Heart left ventricle (tissue), 16 donors: ENCODE results near the gene FAM50B. TPM values are rescaled to one million over a fixed set of nuclear protein-coding genes. Genes with fewer than 3 reads are reported as not detected.

ENCODE experiments used
- ATAC-seq, 4 donors: fragments of 200-7000 bp; cut with Tn5 transposase; one replicate each; pipeline ENCODE4 v1.9.1; 2020 to 2022; ENCODE audit warnings: moderate library complexity in 4 of 4, mild to moderate bottlenecking in 3 of 4, moderate number of reproducible peaks in 1 of 4
- DNase-seq, 5 donors: peaks; one replicate each; pipeline ENCODE4 v3.0.0-alpha.2; 2020
- H3K27ac ChIP-seq, 12 donors: fragments of 200-600 bp; sonication (generic) in 4 of 12; one replicate each; pipeline versions ENCODE4 v1.5.0 to v1.8.0; 2016 to 2022; ENCODE audit warnings: mild to moderate bottlenecking in 2 of 12
- H3K27me3 ChIP-seq, 9 donors: fragments of 200-600 bp; sonication (generic) in 2 of 9; one replicate each; pipeline versions ENCODE4 v1.5.1 to v1.8.0; 2016 to 2022; ENCODE audit warnings: mild to moderate bottlenecking in 3 of 9
- H3K36me3 ChIP-seq, 9 donors: fragments of 200-600 bp; sonication (generic) in 2 of 9; one replicate each; pipeline versions ENCODE4 v1.5.0 to v1.8.0; 2018 to 2022; ENCODE audit warnings: mild to moderate bottlenecking in 2 of 9
- H3K4me1 ChIP-seq, 12 donors: fragments of 200-600 bp; sonication (generic) in 4 of 12; one replicate each; pipeline versions ENCODE4 v1.5.0 to v1.8.0; 2016 to 2022; ENCODE audit warnings: mild to moderate bottlenecking in 3 of 12
- H3K4me3 ChIP-seq, 12 donors: fragments of 200-600 bp; sonication (generic) in 4 of 12; one replicate each; pipeline versions ENCODE4 v1.5.0 to v1.8.0; 2017 to 2022; ENCODE audit warnings: mild to moderate bottlenecking in 9 of 12, moderate library complexity in 4 of 12
- H3K9me3 ChIP-seq, 12 donors: fragments of 200-600 bp; sonication (generic) in 4 of 12; one replicate each; pipeline versions ENCODE4 v1.5.0 to v1.8.0; 2016 to 2022; ENCODE audit warnings: mild to moderate bottlenecking in 1 of 12
- CTCF ChIP-seq, 12 donors: fragments of 200-600 bp; sonication (generic) in 4 of 12; IDR thresholded peaks; one replicate each; pipeline versions ENCODE4 v1.5.0 to v1.8.0; 2018 to 2022; ENCODE audit warnings: antibody characterized with exemption in 12 of 12, mild to moderate bottlenecking in 5 of 12
- POLR2A ChIP-seq, 2 donors: fragments of 450-650 bp; IDR thresholded peaks; one replicate each; pipeline ENCODE4 v1.6.1; 2017; ENCODE audit warnings: antibody characterized with exemption in 2 of 2, mild to moderate bottlenecking in 2 of 2, moderate library complexity in 2 of 2
- WGBS, 4 donors: extraction: QIAGEN DNeasy Blood & Tissue Kit in 2 of 4; methylation state at CpG; one replicate each; pipeline versions ENCODE4 v1.1.5 to v1.1.7; 2013 to 2018; 5-methylcytosine and 5-hydroxymethylcytosine counted together
- intact Hi-C, 10 donors: fragments of 100-400 bp; cut with DNase I; formaldehyde crosslinking; loops; one replicate each; pipeline versions ENCODE4 v1.11.1 to v1.14.2; 2022
- polyA plus RNA-seq, 2 donors: library from polyadenylated mRNA; stranded (reverse); fragments of 200-250 nt; gene quantifications; one replicate each; pipeline ENCODE4 v1.2.3, GENCODE V29; 2013
- total RNA-seq, 9 donors: library from RNA; depleted of rRNA in 2 of 9; stranded (reverse); fragments of >200 nt in 2 of 9; fragmentation: NEBNext Ultra II Directional in 3 of 9; extraction: Animal tissue kit (Norgen Biotek cat#: 25700) in 3 of 9; gene quantifications; one replicate each; pipeline versions ENCODE4 v1.1.0 to v1.2.4, GENCODE V29; 2016 to 2023
- donor health status: ischemic (EF 13 %, LVEDD 7.1; RV severe dilation, severe dysfunction).
- donor health status: healthy with polysubstance abuse.
- donor health status: DM: no; HTN: yes; CAD: no.
- donor health status: DM: no; HTN: no; CAD: no.
- donor health status: ischemic (EF 25% LVEDD 6.9; RV normal size, moderate dysfunction).
- donor health status: ischemic (EF 25% LVEDD 5.7; RV mildly dilated, moderate dysfunction).
- donor health status: healthy.
- donor health status: DM: yes; HTN: yes; CAD: no.
- donor health status: ischemic (EF 35%, LVEDD 5.7; RV mildly dilated, moderate dysfunction).
- donor health status: nonischemic (EF 11% LVEDD 7.7; RV severe dilation, severe dysfunction).
- donor health status: DM: yes; HTN: yes; CAD: no.
- donor health status: PGD.
- donor health status: ischemic (EF 29% LVEDD 5.4; RV normal size, mild dysfunction).
- donor health status: nonischemic (EF 23%, LVEDD 6.1; RV moderate dilation, normal function).

FAM50B gene
- total and polyA plus RNA-seq, 11 donors, result 11.7 to 29.1 (median 21.5) TPM

- ATAC-seq (no peak), DNase-seq (no peak)
- Histone ChIP-seq H3K4me1 (peaks cover 0 to 31% (median 16%) of the 10 kb centered on the region in 12 donors), H3K36me3 (no peaks in the 10 kb centered on the region), H3K27me3 (no peaks in the 10 kb centered on the region), H3K27ac (peak overlapping the region in 4 of 12 donors; percentile 55 to 67 (median 62)), H3K4me3 (no peak overlapping the region), H3K9me3 (no peaks in the 10 kb centered on the region)
- TF ChIP-seq POLR2A (IDR thresholded peaks at IDR 0.05) (no peak), CTCF (IDR thresholded peaks at IDR 0.05) (no peak)
- 87 to 93% (median 92%) methylated on average over 3 of the region's 3 CpGs for WGBS, 4 donors
- intact Hi-C loops, result loop anchor here in 3 of 10 donors (5.0 to 10.0 kb wide), 3 partner anchors 65 to 598 kb away; no protein-coding TSS in a partner anchor
These were observed 33.3 kb downstream of the FAM50B start for GRCh38 chr6:3882431-3882830.

- DNase-seq, result no peak
- H3K36me3 ChIP-seq, result no peaks in the 10 kb centered on the region
- no peak for TF ChIP-seq CTCF (IDR thresholded peaks at IDR 0.05)
- no peaks in the 10 kb centered on the region for H3K9me3 ChIP-seq
- peaks cover 0 to 36% (median 19%) of the 10 kb centered on the region in 12 donors for H3K4me1 ChIP-seq
- 72 to 83% (median 81%) methylated on average over 5 of the region's 5 CpGs for WGBS, 4 donors
- H3K4me3 ChIP-seq, result no peak overlapping the region
- ATAC-seq, result peak; percentile 30 to 73 (median 58)
- H3K27me3 ChIP-seq, result no peaks in the 10 kb centered on the region
- intact Hi-C loops, result loop anchor here in 3 of 10 donors (5.0 to 10.0 kb wide), 3 partner anchors 66 to 598 kb away; no protein-coding TSS in a partner anchor
- H3K27ac ChIP-seq, result peak overlapping the region in 11 of 12 donors; percentile 19 to 67 (median 57)
These were observed 33.7 kb downstream of the FAM50B start for GRCh38 chr6:3882866-3883265.

- Histone ChIP-seq H3K27ac (peak overlapping the region; percentile 19 to 67 (median 55)), H3K4me3 (no peak overlapping the region), H3K4me1 (peaks cover 0 to 44% (median 21%) of the 10 kb centered on the region in 12 donors), H3K36me3 (no peaks in the 10 kb centered on the region), H3K27me3 (no peaks in the 10 kb centered on the region), H3K9me3 (no peaks in the 10 kb centered on the region)
- DNase-seq, result no peak
- intact Hi-C loops, result loop anchor here in 3 of 10 donors (5.0 to 10.0 kb wide), 3 partner anchors 67 to 599 kb away; no protein-coding TSS in a partner anchor
- ATAC-seq, result peak; percentile 24 to 73 (median 52)
- TF ChIP-seq POLR2A (IDR thresholded peaks at IDR 0.05), result no peak
- no peak for TF ChIP-seq CTCF (IDR thresholded peaks at IDR 0.05)
- 42 to 61% (median 49%) methylated on average over 6 of the region's 6 CpGs for WGBS, 4 donors
These were observed 35.0 kb downstream of the FAM50B start for GRCh38 chr6:3884007-3884745.

GRCh38 chr6:3885262-3886036 is 36.3 kb downstream of the FAM50B start:
- 89 to 95% (median 92%) methylated on average over 9 of the region's 9 CpGs for WGBS, 4 donors
- peaks cover 0 to 44% (median 21%) of the 10 kb centered on the region in 12 donors for H3K4me1 ChIP-seq
- H3K27ac ChIP-seq, result no peak overlapping the region
- intact Hi-C loops, result loop anchor here (2.0 to 10.0 kb wide), 13 partner anchors 42 to 601 kb away; no protein-coding TSS in a partner anchor
- H3K4me3 ChIP-seq, result no peak overlapping the region
- no peak for TF ChIP-seq POLR2A (IDR thresholded peaks at IDR 0.05)
- peak in 11 of 12 donors; percentile 8 to 49 (median 29) for TF ChIP-seq CTCF (IDR thresholded peaks at IDR 0.05)
- no peaks in the 10 kb centered on the region for H3K9me3 ChIP-seq
- no peaks in the 10 kb centered on the region for H3K36me3 ChIP-seq
- no peaks in the 10 kb centered on the region for H3K27me3 ChIP-seq
- ATAC-seq (no peak), DNase-seq (no peak)
